Measurements from ENCODE around the gene FOXD1.

GRCh38 chr5:73420666-73421065, 27.9 kb downstream of the FOXD1 start:
- TF ChIP-seq CTCF (conservative IDR thresholded peaks at IDR 0.05; ENCODE audit: low read depth, low read length) (no peak), RCOR1 (IDR thresholded peaks at IDR 0.05; ENCODE audit: insufficient replicate concordance, low read length) (no peak), POLR2A (IDR thresholded peaks at IDR 0.05; ENCODE audit: low read depth, low read length) (no peak), SMC3 (IDR thresholded peaks at IDR 0.05; ENCODE audit: low read depth, low read length) (no peak), CEBPB (IDR thresholded peaks at IDR 0.05; ENCODE audit: low read depth, low read length) (no peak)

All from IMR-90 (cell line).